K562 (cell line): ENCODE measurements around the gene CDYL. TPM values are rescaled to one million over a fixed set of nuclear protein-coding genes. Genes with fewer than 3 reads are reported as not detected.

Experiments used
- ATAC-seq: fragments of 200-7000 bp; cut with Tn5 transposase; 3 replicates; pipeline ENCODE4 v1.9.1; 2020; ENCODE audit warnings: moderate library complexity
- BruUV-seq: library from RNA; stranded (reverse); fragments of 400-500 nt; replicated peaks from 2 replicates; lab custom pipeline; 2021; lab: Mats Ljungman, UMichigan
- CTCF ChIA-PET: fragments of 300-600 bp; formaldehyde crosslinking; extraction: SDS; loops from one replicate; lab custom pipeline; 2021; ENCODE audit warnings: low intra/inter-chr PET ratio; lab: Yijun Ruan, JAX
- POLR2A ChIA-PET: fragments of 300-600, 350-650 bp; sonication (Branson Sonifier 250); formaldehyde crosslinking; extraction: SDS; loops from one replicate; lab custom pipeline; 2021; ENCODE audit warnings: antibody characterized with exemption, inconsistent platforms; lab: Yijun Ruan, JAX
- DNase-seq, 4 experiments: peaks; one replicate each; pipeline versions ENCODE4 v3.0.0 to v3.0.0-alpha.2; 2011 to 2018; ENCODE audit warnings: low spot score in 3 of 4, mixed read lengths in 3 of 4; ENCODE audit errors: extremely low read depth in 1 of 4
- FAIRE-seq: peaks from 2 replicates; lab custom pipeline; 2011; peaks lifted over from hg19 to GRCh38; lab: Jason Lieb, UNC
- H2AFZ ChIP-seq: 2 replicates; pipeline ENCODE4 v1.6.0; 2011; ENCODE audit warnings: low read depth, low read length, control low read depth, inconsistent platforms
- H3K27ac ChIP-seq: fragments of 200-600 bp; 3 replicates; pipeline ENCODE4 v1.8.0; 2011; ENCODE audit warnings: low read depth, mild to moderate bottlenecking, control low read depth, inconsistent platforms, low read length, moderate library complexity, mixed read lengths; ENCODE audit errors: extremely low read depth
- H3K27me3 ChIP-seq, 2 experiments: fragments of 300-600 bp in 1 of 2; 2 replicates in 1 of 2; 3 replicates in 1 of 2; pipeline versions ENCODE4 v1.6.0 to v1.8.0; 2011; ENCODE audit warnings: inconsistent platforms in 2 of 2, low read length in 2 of 2, mild to moderate bottlenecking in 1 of 2, mixed read lengths in 1 of 2, moderate library complexity in 1 of 2; ENCODE audit not compliant: control insufficient read depth in 2 of 2, insufficient read depth in 2 of 2
- H3K36me3 ChIP-seq: fragments of 300-600 bp; 3 replicates; pipeline ENCODE4 v1.8.0; 2011; ENCODE audit warnings: mild to moderate bottlenecking, low read length, inconsistent platforms; ENCODE audit not compliant: control insufficient read depth, insufficient read depth
- H3K4me1 ChIP-seq, 2 experiments: fragments of 200-600 bp in 1 of 2; replicated peaks in 1 of 2; 2 replicates in 1 of 2; 3 replicates in 1 of 2; pipeline versions ENCODE4 v1.5.1 to v1.8.0; 2011; ENCODE audit warnings: inconsistent platforms in 2 of 2, low read length in 2 of 2, mild to moderate bottlenecking in 1 of 2, mixed read lengths in 1 of 2, moderate library complexity in 1 of 2; ENCODE audit not compliant: control insufficient read depth in 2 of 2, insufficient read depth in 2 of 2
- H3K4me2 ChIP-seq: 2 replicates; pipeline ENCODE4 v1.6.1; 2011; ENCODE audit warnings: low read length, control low read depth, inconsistent platforms, mixed read lengths; ENCODE audit not compliant: insufficient read depth
- H3K4me3 ChIP-seq: fragments of 200-600 bp; sonication (generic), shearing (Covaris generic); 2 replicates; pipeline ENCODE4 v1.5.1; 2016; ENCODE audit warnings: control low read depth, inconsistent platforms
- H3K79me2 ChIP-seq: fragments of 200-600 bp; 3 replicates; pipeline ENCODE4 v1.8.0; 2011; ENCODE audit warnings: low read length, inconsistent platforms; ENCODE audit not compliant: control insufficient read depth, insufficient read depth
- H3K9ac ChIP-seq, 2 experiments: 2 replicates each; pipeline versions ENCODE4 v1.6.0 to v1.6.1; 2011; ENCODE audit warnings: low read depth in 2 of 2, low read length in 2 of 2, control low read depth in 1 of 2, inconsistent platforms in 1 of 2, mild to moderate bottlenecking in 1 of 2, mixed read lengths in 1 of 2; ENCODE audit not compliant: insufficient read depth in 1 of 2
- H3K9me1 ChIP-seq: one replicate; pipeline ENCODE4 v1.6.0; 2011; ENCODE audit warnings: inconsistent platforms, mild to moderate bottlenecking, low read length, moderate library complexity; ENCODE audit not compliant: control insufficient read depth, insufficient read depth
- H3K9me3 ChIP-seq: replicated peaks from 2 replicates; pipeline ENCODE4 v1.5.1; 2011; ENCODE audit warnings: low read depth, low read length, inconsistent platforms; ENCODE audit not compliant: control insufficient read depth, insufficient read depth
- H4K20me1 ChIP-seq: replicated peaks from 2 replicates; pipeline ENCODE4 v1.6.1; 2011; ENCODE audit warnings: low read length, inconsistent platforms, mixed read lengths; ENCODE audit not compliant: control insufficient read depth, insufficient read depth
- CEBPG ChIP-seq, 3 experiments: fragments of 200-800 bp in 1 of 3; sonication (Bioruptor generic) in 1 of 3; sonication (generic) in 1 of 3; formaldehyde crosslinking in 1 of 3; IDR thresholded peaks in 2 of 3; conservative IDR thresholded peaks in 1 of 3; 2 replicates each; pipeline versions ENCODE4 v1.6.1 to v1.8.0; 2016 to 2022; ENCODE audit warnings: missing compliant biosample characterization in 2 of 3, missing genetic modification characterization in 2 of 3, mild to moderate bottlenecking in 1 of 3, missing genetic modification reagents in 1 of 3
- KLF6 ChIP-seq: fragments of 250-450 bp; sonication (Bioruptor Pico); IDR thresholded peaks from 2 replicates; pipeline ENCODE4 v1.4.0; 2020; ENCODE audit warnings: mild to moderate bottlenecking, moderate library complexity, borderline replicate concordance
- RFX1 ChIP-seq: fragments of 450-650 bp; IDR thresholded peaks from 2 replicates; pipeline ENCODE4 v1.6.1; 2016; ENCODE audit warnings: mild to moderate bottlenecking, moderate library complexity
- THAP12 ChIP-seq: fragments of 250-450 bp; sonication (Bioruptor Pico); IDR thresholded peaks from 2 replicates; pipeline ENCODE4 v1.9.0; 2021; ENCODE audit warnings: mild to moderate bottlenecking, inconsistent platforms
- WGBS: fragments of 100-300 bp; shearing (Covaris generic); methylation state at CpG from one replicate; pipeline ENCODE4 v1.1.6; 2016; ENCODE audit warnings: low coverage, mixed read lengths; ENCODE audit not compliant: insufficient coverage; ENCODE audit errors: missing lambda C conversion rate; 5-methylcytosine and 5-hydroxymethylcytosine counted together
- in situ Hi-C: fragments of 300-500 bp; cut with MboI; formaldehyde crosslinking; loops from 4 replicates; pipeline ENCODE4 v1.15.0; 2018; ENCODE audit warnings: inconsistent platforms, mixed read lengths
- intact Hi-C: fragments of 100-400 bp; cut with micrococcal nuclease; formaldehyde crosslinking; loops from 2 replicates; pipeline ENCODE4 v1.14.2; 2022
- polyA plus RNA-seq, 8 experiments: library from polyadenylated mRNA; depleted of rRNA in 4 of 8; stranded (reverse) in 5 of 8; unstranded in 3 of 8; fragments of >200 nt; fragmentation: Nextera tagmentation in 2 of 8; fragmentation: Illumina TruSeq in 1 of 8; extraction: Ambion mirVana in 2 of 8; extraction: Trizol in 1 of 8; gene quantifications; 2 replicates each; pipeline versions ENCODE4 v1.2.1 to v1.2.3, GENCODE V29; 2011 to 2014; ENCODE audit warnings: inconsistent platforms in 1 of 8, missing spikeins in 1 of 8
- total RNA-seq, 7 experiments: library from RNA; depleted of rRNA in 6 of 7; stranded (reverse); fragments of >200 nt in 6 of 7; fragmentation: Illumina TruSeq in 2 of 7; extraction: Trizol in 2 of 7; gene quantifications; 2 replicates each; pipeline versions ENCODE4 v1.2.1 to v1.2.3, GENCODE V29; 2011 to 2021; ENCODE audit warnings: low replicate concordance in 1 of 7
- TF ChIP-seq, protein P1 (sequence below): fragments of 450-650 bp; formaldehyde crosslinking; IDR thresholded peaks from 2 replicates; pipeline ENCODE4 v1.4.0; 2022; ENCODE audit warnings: mild to moderate bottlenecking, moderate library complexity
- TF ChIP-seq, protein P2 (sequence below): fragments of 450-650 bp; IDR thresholded peaks from 2 replicates; pipeline ENCODE4 v1.6.1; 2016; ENCODE audit warnings: missing biosample characterization, missing genetic modification characterization

The CDYL gene
- total and polyA plus RNA-seq, 9 of the 15 experiments (the other 6 are each of a cell fraction or from before 2014, with no cell fraction given) = 8.1 to 45.8 (median 40.8) TPM

GRCh38 chr6:4804095-4804494 is 27.9 kb downstream of the CDYL start:
- no peak overlapping the region for H2AFZ ChIP-seq
- peak in 1 of 4 experiments; percentile 22 for DNase-seq
- no peaks in the 10 kb centered on the region for H3K27me3 ChIP-seq
- TF ChIP-seq, protein P1, sequence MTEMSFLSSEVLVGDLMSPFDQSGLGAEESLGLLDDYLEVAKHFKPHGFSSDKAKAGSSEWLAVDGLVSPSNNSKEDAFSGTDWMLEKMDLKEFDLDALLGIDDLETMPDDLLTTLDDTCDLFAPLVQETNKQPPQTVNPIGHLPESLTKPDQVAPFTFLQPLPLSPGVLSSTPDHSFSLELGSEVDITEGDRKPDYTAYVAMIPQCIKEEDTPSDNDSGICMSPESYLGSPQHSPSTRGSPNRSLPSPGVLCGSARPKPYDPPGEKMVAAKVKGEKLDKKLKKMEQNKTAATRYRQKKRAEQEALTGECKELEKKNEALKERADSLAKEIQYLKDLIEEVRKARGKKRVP = no peak
- TF ChIP-seq RFX1 (no peak), THAP12 (CRISPR knock-in tag) (no peak), CEBPG (CRISPR knock-in tag; IDR thresholded peaks at IDR 0.05) (no peak), CEBPG (tag; conservative IDR thresholded peaks at IDR 0.05 in 1 of 2, IDR thresholded peaks at IDR 0.05 in 1 of 2) (no peak), KLF6 (CRISPR knock-in tag) (no peak)
- TF ChIP-seq, protein P2, sequence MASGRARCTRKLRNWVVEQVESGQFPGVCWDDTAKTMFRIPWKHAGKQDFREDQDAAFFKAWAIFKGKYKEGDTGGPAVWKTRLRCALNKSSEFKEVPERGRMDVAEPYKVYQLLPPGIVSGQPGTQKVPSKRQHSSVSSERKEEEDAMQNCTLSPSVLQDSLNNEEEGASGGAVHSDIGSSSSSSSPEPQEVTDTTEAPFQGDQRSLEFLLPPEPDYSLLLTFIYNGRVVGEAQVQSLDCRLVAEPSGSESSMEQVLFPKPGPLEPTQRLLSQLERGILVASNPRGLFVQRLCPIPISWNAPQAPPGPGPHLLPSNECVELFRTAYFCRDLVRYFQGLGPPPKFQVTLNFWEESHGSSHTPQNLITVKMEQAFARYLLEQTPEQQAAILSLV = no peak
- TF ChIP-seq, all 486 proteins: peak for 0
- POLR2A ChIA-PET = interaction anchor here (0.5 to 1.6 kb wide), 3 partner anchors 13 to 583 kb away, joined by 3 to 4 read pairs (median 3); no protein-coding TSS in a partner anchor
- no TSS peak for BruUV-seq
- Histone ChIP-seq H3K4me3 (no peak overlapping the region), H3K9ac (no peak overlapping the region), H3K9me1 (peaks cover 6% of the 10 kb centered on the region), H3K79me2 (peaks cover 99% of the 10 kb centered on the region), H3K27ac (no peak overlapping the region), H3K9me3 (no peaks in the 10 kb centered on the region; the same call in 1 of the 2 replicates), H4K20me1 (peaks cover 32% of the 10 kb centered on the region), H3K4me2 (no peak overlapping the region), H3K4me1 (peaks cover 12% of the 10 kb centered on the region in 2 experiments; a peak in 4 of 5 replicates), H3K36me3 (0 out of 3 replicates have a peak, but pooled peaks cover 2% of the 10 kb centered on the region)
- CTCF ChIA-PET = interaction anchor here (0.6 to 0.7 kb wide), 2 partner anchors 580 to 1493 kb away, joined by 3 read pairs; no protein-coding TSS in a partner anchor
- 77% methylated on average over 6 of the region's 6 CpGs for WGBS
- intact Hi-C loops = no loop called here
- FAIRE-seq (no peak), ATAC-seq (peak; percentile 66)
- in situ Hi-C loops = no loop called here
